Progenitor cell of endocrine pancreas (in vitro differentiated cells): Measurements from ENCODE around the gene PRKCE. TPM values are rescaled to one million over a fixed set of nuclear protein-coding genes. Genes with fewer than 3 reads are reported as not detected.
"Not testable (repeated sequence)": the region's sequence is repeated elsewhere in the genome, so short reads cannot be mapped to it uniquely, and the experiment has no call there.

ENCODE experiments used
- DNase-seq: peaks from one replicate; pipeline ENCODE4 v3.0.0; 2021; ENCODE audit warnings: low spot score; ENCODE audit not compliant: unreplicated experiment
- H3K27ac Mint-ChIP-seq: 2 replicates; pipeline ENCODE4 v1.8.0; 2021; ENCODE audit warnings: mild to moderate bottlenecking, moderate library complexity, mixed read lengths
- H3K27me3 Mint-ChIP-seq: 2 replicates; pipeline ENCODE4 v1.8.0; 2021; ENCODE audit warnings: mixed read lengths
- H3K36me3 Mint-ChIP-seq: 2 replicates; pipeline ENCODE4 v1.8.0; 2022; ENCODE audit warnings: mixed read lengths; ENCODE audit not compliant: insufficient read depth
- H3K4me1 Mint-ChIP-seq: 2 replicates; pipeline ENCODE4 v1.8.0; 2021; ENCODE audit warnings: low read depth, mixed read lengths
- H3K4me3 Mint-ChIP-seq: 2 replicates; pipeline ENCODE4 v1.8.0; 2021; ENCODE audit warnings: low read depth, mild to moderate bottlenecking, moderate library complexity, mixed read lengths
- H3K9me3 Mint-ChIP-seq: 2 replicates; pipeline ENCODE4 v1.8.0; 2021; ENCODE audit warnings: low read depth, mixed read lengths
- CTCF ChIP-seq: fragments of 200-600 bp; sonication (generic); IDR thresholded peaks from one replicate; pipeline ENCODE4 v1.5.0; 2021; ENCODE audit warnings: antibody characterized with exemption, mild to moderate bottlenecking; ENCODE audit not compliant: unreplicated experiment
- total RNA-seq: library from RNA; stranded (reverse); gene quantifications from 2 replicates; pipeline ENCODE4 v1.2.1, GENCODE V29; 2021

The PRKCE gene
- total RNA-seq, 1 donor from 2014 or later: 4.2 TPM

GRCh38 chr2:45690231-45690630 lies 38.8 kb downstream of the PRKCE start:
- no peak overlapping the region for H3K27ac Mint-ChIP-seq
- H3K9me3 Mint-ChIP-seq: no peaks in the 10 kb centered on the region
- TF ChIP-seq CTCF: no peak
- peaks cover 3% of the 10 kb centered on the region for H3K27me3 Mint-ChIP-seq
- H3K4me1 Mint-ChIP-seq: peaks cover 6% of the 10 kb centered on the region
- H3K36me3 Mint-ChIP-seq: no peaks in the 10 kb centered on the region
- no peak overlapping the region for H3K4me3 Mint-ChIP-seq
- DNase-seq: no peak

GRCh38 chr2:45691171-45691999 lies 39.9 kb downstream of the PRKCE start:
- peaks cover 6% of the 10 kb centered on the region for H3K4me1 Mint-ChIP-seq
- no peak for DNase-seq
- no peak overlapping the region for H3K27ac Mint-ChIP-seq
- no peak for TF ChIP-seq CTCF
- H3K9me3 Mint-ChIP-seq: no peaks in the 10 kb centered on the region
- no peaks in the 10 kb centered on the region for H3K36me3 Mint-ChIP-seq
- peaks cover 3% of the 10 kb centered on the region for H3K27me3 Mint-ChIP-seq
- no peak overlapping the region for H3K4me3 Mint-ChIP-seq

GRCh38 chr2:45692566-45692965 lies 41.1 kb downstream of the PRKCE start:
- no peak overlapping the region for H3K4me3 Mint-ChIP-seq
- H3K4me1 Mint-ChIP-seq: peaks cover 9% of the 10 kb centered on the region
- no peak overlapping the region for H3K27ac Mint-ChIP-seq
- no peaks in the 10 kb centered on the region for H3K9me3 Mint-ChIP-seq
- H3K27me3 Mint-ChIP-seq: peaks cover 3% of the 10 kb centered on the region
- no peak for DNase-seq
- no peaks in the 10 kb centered on the region for H3K36me3 Mint-ChIP-seq
- no peak for TF ChIP-seq CTCF

- H3K27ac Mint-ChIP-seq, H3K4me3 Mint-ChIP-seq, DNase-seq, H3K9me3 Mint-ChIP-seq, H3K36me3 Mint-ChIP-seq, H3K4me1 Mint-ChIP-seq: not testable (repeated sequence)
- peaks cover 18% of the 10 kb centered on the region for H3K27me3 Mint-ChIP-seq
Observed at GRCh38 chr2:45695480-45696007, 44.1 kb downstream of the PRKCE start.

GRCh38 chr2:45696708-45697107 lies 45.2 kb downstream of the PRKCE start:
- Mint-ChIP-seq H3K4me3 (no peak overlapping the region), H3K36me3 (no peaks in the 10 kb centered on the region), H3K4me1 (peaks cover 3% of the 10 kb centered on the region), H3K27ac (no peak overlapping the region), H3K9me3 (no peaks in the 10 kb centered on the region), H3K27me3 (peaks cover 22% of the 10 kb centered on the region)
- TF ChIP-seq CTCF: no peak
- DNase-seq: no peak

GRCh38 chr2:45697190-45697589 lies 45.7 kb downstream of the PRKCE start:
- no peak overlapping the region for H3K4me3 Mint-ChIP-seq
- H3K4me1 Mint-ChIP-seq: peaks cover 3% of the 10 kb centered on the region
- no peak for DNase-seq
- H3K27me3 Mint-ChIP-seq: peaks cover 22% of the 10 kb centered on the region
- H3K27ac Mint-ChIP-seq: no peak overlapping the region
- no peaks in the 10 kb centered on the region for H3K9me3 Mint-ChIP-seq
- no peaks in the 10 kb centered on the region for H3K36me3 Mint-ChIP-seq
- no peak for TF ChIP-seq CTCF
